HepG2 (cell line): ENCODE results near the gene PSKH1. TPM values are rescaled to one million over a fixed set of nuclear protein-coding genes. Genes with fewer than 3 reads are reported as not detected.
A peak's percentile ranks its signal among the peaks of the same experiment; 100 is the strongest.

Experiments
- DPF2 ChIP-seq: sonication (generic); formaldehyde crosslinking; IDR thresholded peaks from 2 replicates; pipeline ENCODE4 v1.4.0; 2020; ENCODE audit warnings: mild to moderate bottlenecking, low read depth, missing genetic modification reagents, borderline replicate concordance
- ELF1 ChIP-seq: sonication (generic); formaldehyde crosslinking; IDR thresholded peaks from 2 replicates; pipeline ENCODE4 v1.4.0; 2020; ENCODE audit warnings: missing genetic modification reagents
- MED1 ChIP-seq: sonication (generic); formaldehyde crosslinking; IDR thresholded peaks from 2 replicates; pipeline ENCODE4 v1.4.0; 2020; ENCODE audit warnings: missing genetic modification reagents
- MXD4 ChIP-seq: IDR thresholded peaks from 2 replicates; pipeline ENCODE4 v1.6.1; 2016; ENCODE audit warnings: mild to moderate bottlenecking, missing biosample characterization, missing genetic modification reagents
- MYC ChIP-seq: sonication (generic); formaldehyde crosslinking; IDR thresholded peaks from 2 replicates; pipeline ENCODE4 v1.9.0; 2021; ENCODE audit warnings: missing genetic modification reagents, borderline replicate concordance
- NR2F1 ChIP-seq, 2 experiments: fragments of 450-650 bp in 1 of 2; formaldehyde crosslinking in 1 of 2; IDR thresholded peaks; 2 replicates each; pipeline versions ENCODE4 v1.5.0 to v1.6.1; 2016 to 2020; ENCODE audit warnings: mild to moderate bottlenecking in 1 of 2, missing compliant biosample characterization in 1 of 2, missing genetic modification reagents in 1 of 2, moderate library complexity in 1 of 2
- PHF5A ChIP-seq: IDR thresholded peaks from one replicate; pipeline ENCODE4 v1.6.1; 2018; ENCODE audit warnings: low read depth, missing genetic modification reagents; ENCODE audit not compliant: unreplicated experiment
- RAD51 ChIP-seq: fragments of 450-650 bp; IDR thresholded peaks from 2 replicates; pipeline ENCODE4 v1.6.1; 2016; ENCODE audit warnings: borderline replicate concordance
- REL ChIP-seq: sonication (generic); formaldehyde crosslinking; conservative IDR thresholded peaks from 2 replicates; pipeline ENCODE4 v1.8.0; 2022; ENCODE audit warnings: mild to moderate bottlenecking, missing genetic modification reagents, moderate library complexity
- SP4 ChIP-seq: sonication (generic); formaldehyde crosslinking; IDR thresholded peaks from 2 replicates; pipeline ENCODE4 v1.8.1; 2023; ENCODE audit warnings: mild to moderate bottlenecking, missing genetic modification reagents
- TBX3 ChIP-seq: fragments of 450-650 bp; IDR thresholded peaks from 2 replicates; pipeline ENCODE4 v1.6.1; 2017; ENCODE audit warnings: antibody characterized with exemption, mild to moderate bottlenecking, inconsistent platforms, borderline replicate concordance
- YEATS2 ChIP-seq: sonication (generic); formaldehyde crosslinking; IDR thresholded peaks from 2 replicates; pipeline ENCODE4 v1.4.0; 2020; ENCODE audit warnings: missing genetic modification reagents, borderline replicate concordance
- ZFP62 ChIP-seq: sonication (generic); formaldehyde crosslinking; IDR thresholded peaks from 2 replicates; pipeline ENCODE4 v1.4.0; 2020; ENCODE audit warnings: missing genetic modification reagents
- ZNF12 ChIP-seq: sonication (generic); formaldehyde crosslinking; IDR thresholded peaks from 2 replicates; pipeline ENCODE4 v1.5.0; 2020; ENCODE audit warnings: missing genetic modification reagents
- ZNF260 ChIP-seq: sonication (generic); formaldehyde crosslinking; IDR thresholded peaks from 2 replicates; pipeline ENCODE4 v1.4.0; 2020; ENCODE audit warnings: missing genetic modification reagents, low read depth, mild to moderate bottlenecking, borderline replicate concordance
- ZNF441 ChIP-seq: sonication (generic); formaldehyde crosslinking; IDR thresholded peaks from 2 replicates; pipeline ENCODE4 v1.7.0; 2021; ENCODE audit warnings: missing genetic modification reagents, borderline replicate concordance
- ZNF468 ChIP-seq: sonication (generic); formaldehyde crosslinking; IDR thresholded peaks from 2 replicates; pipeline ENCODE4 v1.8.0; 2022; ENCODE audit warnings: mild to moderate bottlenecking, moderate library complexity, missing genetic modification reagents
- ZNF546 ChIP-seq: sonication (generic); formaldehyde crosslinking; conservative IDR thresholded peaks from 2 replicates; pipeline ENCODE4 v1.8.1; 2023; ENCODE audit warnings: mild to moderate bottlenecking, missing genetic modification reagents
- ZNF615 ChIP-seq: sonication (generic); formaldehyde crosslinking; IDR thresholded peaks from 2 replicates; pipeline ENCODE4 v1.5.0; 2020; ENCODE audit warnings: mild to moderate bottlenecking, missing genetic modification reagents, borderline replicate concordance
- ZNF644 ChIP-seq: IDR thresholded peaks from 2 replicates; pipeline ENCODE4 v1.6.1; 2016; ENCODE audit warnings: low read depth
- ZNF83 ChIP-seq: sonication (generic); formaldehyde crosslinking; IDR thresholded peaks from 2 replicates; pipeline ENCODE4 v1.4.0; 2020; ENCODE audit warnings: missing genetic modification reagents, mild to moderate bottlenecking, borderline replicate concordance
- polyA plus RNA-seq, 8 experiments: library from polyadenylated mRNA; depleted of rRNA in 3 of 8; stranded (reverse) in 7 of 8; unstranded in 1 of 8; fragments of >200 nt; fragmentation: Illumina TruSeq in 4 of 8; extraction: Trizol in 4 of 8; gene quantifications; 2 replicates each; pipeline versions ENCODE4 v1.2.1 to v1.2.3, GENCODE V29; 2011 to 2016; ENCODE audit warnings: low read depth in 4 of 8, missing spikeins in 1 of 8, mixed read lengths in 1 of 8; ENCODE audit not compliant: insufficient read depth in 1 of 8
- total RNA-seq, 5 experiments: library from RNA; depleted of rRNA; stranded (reverse); fragments of >200 nt; fragmentation: Illumina TruSeq; extraction: Trizol; gene quantifications; 2 replicates each; pipeline ENCODE4 v1.2.3, GENCODE V29; 2016; ENCODE audit warnings: low read depth in 1 of 5
- TF ChIP-seq, protein P1 (sequence below): IDR thresholded peaks from 2 replicates; pipeline ENCODE4 v1.6.1; 2016; ENCODE audit warnings: low read depth, borderline replicate concordance
- TF ChIP-seq, protein P2 (sequence below): IDR thresholded peaks from 2 replicates; pipeline ENCODE4 v1.6.1; 2016; ENCODE audit warnings: control low read depth
- TF ChIP-seq, protein P3 (sequence below): sonication (generic); formaldehyde crosslinking; IDR thresholded peaks from 2 replicates; pipeline ENCODE4 v1.5.0; 2020; ENCODE audit warnings: missing genetic modification reagents
- TF ChIP-seq, protein P4 (sequence below): IDR thresholded peaks from 2 replicates; pipeline ENCODE4 v1.6.1; 2016
- TF ChIP-seq, protein P5 (sequence below): fragments of 450-650 bp; IDR thresholded peaks from 2 replicates; pipeline ENCODE4 v1.6.1; 2016

The PSKH1 gene
- total and polyA plus RNA-seq, 2 of the 13 experiments (the other 11 are each of a cell fraction or from before 2014, with no cell fraction given): 8.4 to 19.1 TPM

DNA sequence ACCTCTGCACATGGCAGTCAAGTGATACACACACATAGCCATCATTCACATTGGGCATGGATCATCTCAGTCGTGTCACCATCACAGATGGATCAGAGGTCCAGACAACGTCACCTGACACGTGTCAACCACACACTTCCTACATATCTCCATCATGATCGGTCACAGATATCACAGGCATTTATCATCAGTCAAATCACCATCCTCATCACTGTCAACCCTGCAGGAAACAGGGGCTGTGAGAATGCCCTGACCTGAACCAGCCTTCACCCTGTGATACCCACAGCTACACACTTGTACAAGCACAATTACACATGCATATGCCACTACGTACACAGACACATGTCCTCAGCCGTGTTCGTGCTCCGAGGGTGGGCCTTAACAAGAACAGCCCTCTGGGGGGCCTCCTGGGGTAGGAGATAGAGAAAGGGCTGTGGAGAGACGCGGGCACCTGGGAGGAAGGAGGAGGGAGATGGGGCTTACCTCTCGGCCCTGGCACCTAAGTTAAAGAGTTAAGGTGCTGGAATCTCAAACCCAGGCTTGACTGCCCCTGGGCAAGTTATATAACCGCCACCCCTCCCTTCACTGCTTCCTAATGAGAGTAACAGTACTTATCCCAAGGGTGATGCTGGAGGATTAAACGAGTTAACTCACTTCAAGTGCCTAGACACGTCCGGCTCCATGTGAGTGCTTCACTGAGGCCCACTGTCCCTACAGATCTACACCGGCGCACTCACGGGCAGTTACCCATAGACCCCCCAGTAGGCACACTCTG is 74.3 kb downstream of the PSKH1 start (continued):
- no peak for TF ChIP-seq ZFP62
- TF ChIP-seq ZNF12 (CRISPR knock-in tag): no peak
- no peak for TF ChIP-seq ZNF441
- no peak; the same call in 1 of the 2 replicates for TF ChIP-seq SP4 (CRISPR knock-in tag)
- no peak for TF ChIP-seq PHF5A
- 0 out of 2 replicates have a peak, but pooled peaks have one; percentile 27 for TF ChIP-seq REL (CRISPR knock-in tag)
- no peak; the same call in 1 of the 2 replicates for TF ChIP-seq ZNF546
- no peak for TF ChIP-seq ZNF260 (CRISPR knock-in tag)
- no peak for TF ChIP-seq RAD51
- TF ChIP-seq ZNF83: no peak
- TF ChIP-seq ZNF644 (CRISPR knock-in tag): no peak
- TF ChIP-seq, protein P1, sequence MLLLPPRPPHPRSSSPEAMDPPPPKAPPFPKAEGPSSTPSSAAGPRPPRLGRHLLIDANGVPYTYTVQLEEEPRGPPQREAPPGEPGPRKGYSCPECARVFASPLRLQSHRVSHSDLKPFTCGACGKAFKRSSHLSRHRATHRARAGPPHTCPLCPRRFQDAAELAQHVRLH (CRISPR knock-in tag): no peak
- TF ChIP-seq, protein P2, sequence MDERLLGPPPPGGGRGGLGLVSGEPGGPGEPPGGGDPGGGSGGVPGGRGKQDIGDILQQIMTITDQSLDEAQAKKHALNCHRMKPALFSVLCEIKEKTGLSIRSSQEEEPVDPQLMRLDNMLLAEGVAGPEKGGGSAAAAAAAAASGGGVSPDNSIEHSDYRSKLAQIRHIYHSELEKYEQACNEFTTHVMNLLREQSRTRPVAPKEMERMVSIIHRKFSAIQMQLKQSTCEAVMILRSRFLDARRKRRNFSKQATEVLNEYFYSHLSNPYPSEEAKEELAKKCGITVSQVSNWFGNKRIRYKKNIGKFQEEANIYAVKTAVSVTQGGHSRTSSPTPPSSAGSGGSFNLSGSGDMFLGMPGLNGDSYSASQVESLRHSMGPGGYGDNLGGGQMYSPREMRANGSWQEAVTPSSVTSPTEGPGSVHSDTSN (CRISPR knock-in tag): no peak
- no peak for TF ChIP-seq DPF2
- peak; percentile 2; the same call in 1 of the 2 replicates for TF ChIP-seq MED1
- no peak for TF ChIP-seq ELF1 (CRISPR knock-in tag)
- TF ChIP-seq, protein P3, sequence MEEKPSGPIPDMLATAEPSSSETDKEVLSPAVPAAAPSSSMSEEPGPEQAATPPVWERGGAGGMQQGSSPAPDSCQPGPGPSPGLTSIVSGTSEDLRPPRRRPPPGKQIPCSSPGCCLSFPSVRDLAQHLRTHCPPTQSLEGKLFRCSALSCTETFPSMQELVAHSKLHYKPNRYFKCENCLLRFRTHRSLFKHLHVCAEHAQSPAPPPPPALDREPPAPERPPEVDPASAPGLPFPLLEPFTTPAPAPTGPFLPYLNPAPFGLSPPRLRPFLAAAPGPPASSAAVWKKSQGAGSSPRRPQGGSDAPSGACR: no peak
- TF ChIP-seq TBX3: no peak
- TF ChIP-seq MYC: 0 out of 2 replicates have a peak, but pooled peaks have one; percentile 38
- TF ChIP-seq ZNF468 (CRISPR knock-in tag): no peak
- TF ChIP-seq ZNF615 (CRISPR knock-in tag): 0 out of 2 replicates have a peak, but pooled peaks have one; percentile 30
- TF ChIP-seq MXD4: no peak; the same call in 1 of the 2 replicates
- TF ChIP-seq, protein P4, sequence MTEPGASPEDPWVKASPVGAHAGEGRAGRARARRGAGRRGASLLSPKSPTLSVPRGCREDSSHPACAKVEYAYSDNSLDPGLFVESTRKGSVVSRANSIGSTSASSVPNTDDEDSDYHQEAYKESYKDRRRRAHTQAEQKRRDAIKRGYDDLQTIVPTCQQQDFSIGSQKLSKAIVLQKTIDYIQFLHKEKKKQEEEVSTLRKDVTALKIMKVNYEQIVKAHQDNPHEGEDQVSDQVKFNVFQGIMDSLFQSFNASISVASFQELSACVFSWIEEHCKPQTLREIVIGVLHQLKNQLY (CRISPR knock-in tag): no peak
- no peak for TF ChIP-seq YEATS2 (CRISPR knock-in tag)
- TF ChIP-seq NR2F1 (CRISPR knock-in tag; IDR thresholded peaks at IDR 0.05): 0 out of 4 replicates have a peak, but pooled peaks of 1 of the 2 experiments have one; percentile 15
- TF ChIP-seq, protein P5, sequence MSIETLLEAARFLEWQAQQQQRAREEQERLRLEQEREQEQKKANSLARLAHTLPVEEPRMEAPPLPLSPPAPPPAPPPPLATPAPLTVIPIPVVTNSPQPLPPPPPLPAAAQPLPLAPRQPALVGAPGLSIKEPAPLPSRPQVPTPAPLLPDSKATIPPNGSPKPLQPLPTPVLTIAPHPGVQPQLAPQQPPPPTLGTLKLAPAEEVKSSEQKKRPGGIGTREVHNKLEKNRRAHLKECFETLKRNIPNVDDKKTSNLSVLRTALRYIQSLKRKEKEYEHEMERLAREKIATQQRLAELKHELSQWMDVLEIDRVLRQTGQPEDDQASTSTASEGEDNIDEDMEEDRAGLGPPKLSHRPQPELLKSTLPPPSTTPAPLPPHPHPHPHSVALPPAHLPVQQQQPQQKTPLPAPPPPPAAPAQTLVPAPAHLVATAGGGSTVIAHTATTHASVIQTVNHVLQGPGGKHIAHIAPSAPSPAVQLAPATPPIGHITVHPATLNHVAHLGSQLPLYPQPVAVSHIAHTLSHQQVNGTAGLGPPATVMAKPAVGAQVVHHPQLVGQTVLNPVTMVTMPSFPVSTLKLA: peak; percentile 42; the same call in 1 of the 2 replicates
